Stomach smooth muscle (tissue), 2 donors: ENCODE measurements around the gene ZNF516.

Experiments used
- H3K27ac ChIP-seq: one replicate; pipeline ENCODE4 v1.7.0; 2013; ENCODE audit warnings: mild to moderate bottlenecking, low read length, inconsistent platforms
- H3K27me3 ChIP-seq, 2 donors: one replicate each; pipeline ENCODE4 v1.7.0; 2013; ENCODE audit warnings: low read length in 2 of 2; ENCODE audit not compliant: insufficient read depth in 2 of 2, control insufficient read depth in 1 of 2
- H3K36me3 ChIP-seq, 2 donors: one replicate each; pipeline ENCODE4 v1.7.0; 2013; ENCODE audit warnings: low read length in 2 of 2; ENCODE audit not compliant: control insufficient read depth in 2 of 2, insufficient read depth in 2 of 2
- H3K4me1 ChIP-seq: one replicate; pipeline ENCODE4 v1.7.0; 2013; ENCODE audit warnings: low read length; ENCODE audit not compliant: control insufficient read depth, insufficient read depth
- H3K4me3 ChIP-seq, 2 donors: one replicate each; pipeline ENCODE4 v1.7.0; 2013; ENCODE audit warnings: low read length in 2 of 2
- H3K9ac ChIP-seq, 2 donors: one replicate each; pipeline ENCODE4 v1.7.0; 2013; ENCODE audit warnings: low read length in 2 of 2, mild to moderate bottlenecking in 1 of 2
- H3K9me3 ChIP-seq, 2 donors: one replicate each; pipeline ENCODE4 v1.7.0; 2013; ENCODE audit warnings: low read length in 2 of 2; ENCODE audit not compliant: control insufficient read depth in 2 of 2
- donor health status: healthy.
- donor health status: Pancreatic carcinoma.

Gene ZNF516

GRCh38 chr18:76318607-76319006 lies 176.4 kb downstream of the ZNF516 start:
- Histone ChIP-seq H3K4me1 (no peaks in the 10 kb centered on the region), H3K9me3 (no peaks in the 10 kb centered on the region), H3K9ac (no peak overlapping the region), H3K36me3 (no peaks in the 10 kb centered on the region), H3K27ac (no peak overlapping the region), H3K4me3 (no peak overlapping the region), H3K27me3 (no peaks in the 10 kb centered on the region)

- Histone ChIP-seq H3K36me3 (no peaks in the 10 kb centered on the region), H3K4me1 (no peaks in the 10 kb centered on the region), H3K4me3 (no peak overlapping the region), H3K9ac (no peak overlapping the region), H3K27ac (no peak overlapping the region), H3K27me3 (no peaks in the 10 kb centered on the region), H3K9me3 (no peaks in the 10 kb centered on the region)
These were observed 177.9 kb downstream of the ZNF516 start for GRCh38 chr18:76317136-76317535.

GRCh38 chr18:76315722-76316230 lies 179.3 kb downstream of the ZNF516 start:
- no peaks in the 10 kb centered on the region for H3K36me3 ChIP-seq
- H3K9ac ChIP-seq, result no peak overlapping the region
- H3K27me3 ChIP-seq, result no peaks in the 10 kb centered on the region
- no peak overlapping the region for H3K4me3 ChIP-seq
- H3K9me3 ChIP-seq, result no peaks in the 10 kb centered on the region
- no peak overlapping the region for H3K27ac ChIP-seq
- no peaks in the 10 kb centered on the region for H3K4me1 ChIP-seq

GRCh38 chr18:76314496-76314895 lies 180.5 kb downstream of the ZNF516 start:
- Histone ChIP-seq H3K4me1 (no peaks in the 10 kb centered on the region), H3K36me3 (no peaks in the 10 kb centered on the region), H3K4me3 (no peak overlapping the region), H3K27me3 (no peaks in the 10 kb centered on the region), H3K9ac (no peak overlapping the region), H3K27ac (no peak overlapping the region), H3K9me3 (no peaks in the 10 kb centered on the region)

- no peaks in the 10 kb centered on the region for H3K4me1 ChIP-seq
- H3K36me3 ChIP-seq, result no peaks in the 10 kb centered on the region
- H3K4me3 ChIP-seq, result no peak overlapping the region
- no peak overlapping the region for H3K27ac ChIP-seq
- H3K9ac ChIP-seq, result no peak overlapping the region
- H3K27me3 ChIP-seq, result no peaks in the 10 kb centered on the region
- no peaks in the 10 kb centered on the region for H3K9me3 ChIP-seq
These were observed 181.0 kb downstream of the ZNF516 start for GRCh38 chr18:76314015-76314414.
